ENCODE data around the gene SLCO3A1. TPM values are rescaled to one million over a fixed set of nuclear protein-coding genes. Genes with fewer than 3 reads are reported as not detected.

SLCO3A1 gene
- total RNA-seq, 1 experiment from 2014 or later, result under 0.01 TPM

GRCh38 chr15:91882858-91883586 is 29.5 kb downstream of the SLCO3A1 start:
- DNase-seq (ENCODE audit: low read depth), result no peak

GRCh38 chr15:91884606-91885005 is 31.1 kb downstream of the SLCO3A1 start:
- DNase-seq (ENCODE audit: low read depth), result no peak

- no peak for DNase-seq (ENCODE audit: low read depth)
Observed at GRCh38 chr15:91885054-91885453, 31.5 kb downstream of the SLCO3A1 start.

DNA sequence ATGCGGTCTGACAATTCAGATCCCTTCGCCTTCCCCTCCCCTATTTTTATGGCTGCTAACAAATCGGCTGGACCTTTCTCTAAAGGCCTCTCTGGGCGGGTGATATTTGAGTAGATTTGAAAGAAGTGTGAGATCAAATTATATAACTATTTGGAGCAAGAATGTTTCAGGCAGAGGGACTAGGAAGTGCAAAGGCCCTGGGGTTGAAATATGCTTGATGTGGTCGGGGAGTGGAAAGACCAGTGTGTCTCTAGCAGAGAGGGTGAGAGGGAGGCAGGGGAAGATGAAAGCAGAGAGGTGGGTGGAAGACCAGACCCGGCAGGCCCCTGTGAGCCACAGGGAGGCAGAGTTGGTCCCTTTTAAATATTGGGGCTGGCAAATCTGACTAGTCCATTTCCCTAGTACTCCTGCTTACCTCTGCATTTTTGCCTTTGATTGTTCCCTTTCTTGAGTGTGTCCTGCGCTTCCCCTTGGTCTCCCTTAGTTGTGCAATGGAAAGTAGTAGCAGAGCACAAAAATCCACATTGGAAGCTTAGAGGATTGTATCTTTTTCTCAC is 32.3 kb downstream of the SLCO3A1 start:
- DNase-seq (ENCODE audit: low read depth), result no peak

- DNase-seq (ENCODE audit: low read depth), result no peak
Observed at GRCh38 chr15:91886878-91887277, 33.4 kb downstream of the SLCO3A1 start.

DNA sequence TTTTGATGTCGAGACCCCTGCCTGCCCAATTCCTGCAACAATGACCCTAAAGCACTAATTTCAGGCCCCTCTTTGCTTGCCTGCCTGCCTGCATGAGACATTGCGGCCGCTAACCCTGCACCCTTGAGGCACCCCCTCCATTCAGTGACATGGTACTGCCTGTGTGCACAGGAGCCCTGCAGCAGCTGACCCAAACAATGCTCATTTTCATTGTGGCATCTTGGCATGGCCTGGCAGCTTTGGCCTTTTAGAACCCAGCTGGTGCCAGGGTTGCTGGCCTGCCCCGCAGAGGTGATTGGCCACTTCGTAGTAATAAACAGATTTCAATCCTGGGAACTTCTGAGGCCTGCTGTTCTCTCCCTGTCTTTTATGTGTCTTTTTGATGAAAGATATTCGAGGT is 33.8 kb downstream of the SLCO3A1 start:
- no peak for DNase-seq (ENCODE audit: low read depth)

- no peak for DNase-seq (ENCODE audit: low read depth)
Observed at GRCh38 chr15:91887921-91888373, 34.4 kb downstream of the SLCO3A1 start.

GRCh38 chr15:91889111-91889815 is 35.8 kb downstream of the SLCO3A1 start:
- DNase-seq (ENCODE audit: low read depth), result no peak

DNA sequence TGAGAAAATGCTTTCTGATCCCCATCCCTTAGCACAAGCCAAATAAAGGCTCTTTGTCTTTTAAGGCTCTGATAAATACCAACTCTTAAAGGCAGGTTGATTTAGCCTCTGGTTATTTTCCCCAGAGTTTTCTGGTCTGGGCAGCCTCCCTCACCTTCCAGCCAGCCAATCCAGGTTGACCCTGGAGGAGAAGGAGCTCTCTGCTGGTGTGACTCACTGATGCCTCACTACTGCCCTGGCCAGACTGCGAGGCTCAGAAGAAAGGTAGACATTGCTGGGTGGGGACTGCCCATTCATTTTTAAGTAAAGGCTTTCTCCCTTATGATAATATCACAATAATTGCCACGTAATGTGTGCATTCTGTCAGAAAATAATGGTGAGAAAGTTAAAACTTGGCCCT is 37.1 kb downstream of the SLCO3A1 start:
- DNase-seq (ENCODE audit: low read depth), result no peak

GRCh38 chr15:91891101-91891500 is 37.6 kb downstream of the SLCO3A1 start:
- DNase-seq (ENCODE audit: low read depth), result no peak

DNA sequence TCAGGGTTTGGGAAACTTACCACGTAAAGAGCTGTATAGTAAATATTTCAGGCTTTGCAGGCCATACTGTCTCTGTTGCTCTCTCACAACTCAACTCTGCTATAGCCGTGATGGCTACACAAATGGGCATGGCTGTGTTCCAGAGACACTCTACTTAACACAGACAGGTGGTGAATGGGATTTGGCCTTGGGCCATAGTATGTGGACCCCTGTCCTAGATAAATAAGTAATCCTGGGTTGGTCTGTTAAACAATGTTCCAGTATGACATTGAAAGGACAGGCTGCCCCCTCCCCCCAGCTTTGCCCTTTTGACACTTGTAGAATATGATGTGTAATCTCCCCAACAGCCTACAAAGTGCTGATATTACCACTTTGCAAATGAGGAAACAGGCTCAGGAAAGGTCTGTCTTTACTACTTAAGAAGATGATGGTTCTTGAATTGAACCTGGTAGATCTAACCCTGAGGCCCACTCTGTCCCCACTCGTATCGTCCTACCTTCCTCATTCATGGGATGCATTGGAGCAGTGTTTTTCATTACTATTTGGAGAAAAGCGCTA is 38.4 kb downstream of the SLCO3A1 start:
- no peak for DNase-seq (ENCODE audit: low read depth)

DNA sequence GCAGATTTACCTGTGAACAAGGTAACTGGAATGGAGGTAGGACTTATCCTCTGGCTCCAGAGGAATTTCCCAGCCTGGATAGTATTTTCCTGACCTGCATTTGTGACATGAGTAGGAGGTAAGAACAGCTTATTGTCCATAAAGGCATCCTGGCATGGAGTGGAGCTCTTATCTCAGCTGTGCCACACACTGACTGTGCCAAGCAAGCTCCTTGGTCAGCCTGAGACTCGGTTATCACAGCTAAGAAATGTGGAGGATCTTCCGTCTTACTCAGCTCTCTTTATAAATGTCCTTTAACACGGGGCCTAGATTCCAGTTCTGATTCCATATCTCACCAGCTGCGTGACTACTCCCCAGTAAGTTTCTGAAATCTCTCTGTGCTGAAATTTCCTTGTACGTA is 38.9 kb downstream of the SLCO3A1 start:
- DNase-seq (ENCODE audit: low read depth), result no peak

DNA sequence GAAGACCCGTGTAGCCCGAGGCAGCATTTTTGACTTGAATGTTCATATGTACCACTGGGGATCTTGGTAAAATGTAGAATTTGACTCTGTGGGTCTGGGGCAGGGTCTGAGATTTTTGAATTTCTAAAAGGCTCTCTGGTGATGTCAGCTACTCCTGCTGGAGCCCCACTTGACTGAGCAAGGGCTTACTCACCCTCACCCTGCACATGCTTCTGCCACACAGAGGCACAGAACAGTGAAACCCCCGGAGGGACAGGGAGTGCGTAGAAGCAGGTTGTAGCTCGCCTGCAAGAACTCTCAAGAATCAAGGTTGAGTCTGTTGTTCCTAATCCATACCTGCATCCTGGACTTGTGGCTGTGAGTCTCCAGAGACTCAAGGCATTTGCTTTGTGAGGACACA is 41.1 kb downstream of the SLCO3A1 start:
- no peak for DNase-seq (ENCODE audit: low read depth)

DNA sequence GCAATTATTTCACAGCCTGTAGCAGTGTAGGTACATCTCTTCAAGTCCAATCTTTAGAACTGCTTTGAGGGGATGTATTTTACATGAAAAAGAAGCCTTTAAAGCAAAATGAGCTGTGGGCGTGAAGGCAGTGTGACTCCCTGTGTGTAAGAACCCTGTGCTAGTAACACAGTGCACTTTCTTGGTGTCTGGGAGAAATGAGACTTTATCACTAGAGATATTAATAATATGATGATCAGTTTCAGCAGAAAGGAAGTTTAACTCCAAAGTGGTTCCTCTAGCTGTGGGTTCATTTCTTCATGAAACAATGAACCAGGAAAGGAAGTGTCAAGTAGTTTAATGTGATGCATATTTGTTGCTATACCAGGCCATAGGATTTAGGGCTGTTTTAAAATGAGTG is 41.5 kb downstream of the SLCO3A1 start:
- DNase-seq (ENCODE audit: low read depth), result no peak

- DNase-seq (ENCODE audit: low read depth), result no peak
Observed at GRCh38 chr15:91896341-91897055, 43.0 kb downstream of the SLCO3A1 start.

DNA sequence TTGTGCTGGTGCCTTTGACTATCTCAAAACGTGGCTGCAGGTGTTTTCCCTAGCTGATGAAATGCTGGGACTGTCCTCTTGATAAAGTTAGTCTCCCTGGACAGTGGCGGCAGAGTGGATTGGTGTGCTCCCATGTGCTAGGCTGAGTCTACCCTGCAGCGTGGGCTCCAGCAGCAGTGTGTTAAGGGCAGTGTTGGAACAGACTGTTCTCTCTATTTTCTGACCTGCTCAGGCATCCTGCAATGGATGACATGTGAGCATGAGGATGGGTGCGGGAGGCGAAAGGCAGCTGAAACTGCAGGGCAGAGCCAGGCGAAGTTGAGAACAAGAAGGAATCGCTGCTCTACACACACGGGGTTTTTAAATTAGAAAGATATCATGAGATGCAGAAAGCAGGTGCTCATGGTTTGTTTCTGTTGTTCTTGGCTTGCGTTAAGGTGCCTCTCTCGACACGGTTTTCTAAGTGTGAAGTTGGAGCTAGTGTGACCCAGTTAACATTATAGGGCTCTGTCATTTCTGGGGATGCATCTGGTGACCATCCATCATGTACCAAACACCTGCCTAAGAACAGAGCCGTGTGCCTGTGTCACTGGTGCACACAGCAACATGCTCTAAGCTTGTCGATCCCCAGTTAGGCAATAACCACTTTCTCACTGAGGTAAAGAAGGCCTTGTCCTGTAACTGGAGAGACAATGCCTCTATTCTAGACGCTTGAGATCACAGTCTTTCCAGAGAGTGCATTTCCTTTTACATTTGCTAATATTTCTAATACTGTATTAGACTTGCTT is 44.3 kb downstream of the SLCO3A1 start:
- DNase-seq (ENCODE audit: low read depth), result no peak

- no peak for DNase-seq (ENCODE audit: low read depth)
Observed at GRCh38 chr15:91898843-91899242, 45.3 kb downstream of the SLCO3A1 start.

GRCh38 chr15:91904942-91905341 is 51.4 kb downstream of the SLCO3A1 start:
- no peak for DNase-seq (ENCODE audit: low read depth)

GRCh38 chr15:91908391-91908790 is 54.9 kb downstream of the SLCO3A1 start:
- DNase-seq (ENCODE audit: low read depth), result no peak

DNA sequence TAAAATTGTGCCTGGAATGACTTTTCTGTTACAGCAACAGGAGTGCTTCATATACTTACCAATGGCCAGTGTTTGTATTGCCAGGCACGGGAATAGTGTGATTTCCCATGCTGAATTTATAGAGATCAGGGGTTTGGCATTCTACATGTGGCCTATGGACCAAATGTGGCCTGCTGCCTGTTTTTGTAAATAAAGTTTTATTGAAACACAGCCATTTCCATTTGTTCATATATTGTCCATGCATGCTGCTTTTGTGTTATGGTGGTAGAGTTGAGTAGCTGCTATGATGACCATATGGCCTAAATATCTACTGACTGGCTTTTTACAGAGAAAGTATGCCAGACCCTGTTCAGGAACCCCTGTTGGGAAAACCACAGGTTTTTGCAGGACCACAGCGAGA is 55.6 kb downstream of the SLCO3A1 start:
- no peak for DNase-seq (ENCODE audit: low read depth)

- DNase-seq (ENCODE audit: low read depth), result no peak
Observed at GRCh38 chr15:91909574-91909973, 56.1 kb downstream of the SLCO3A1 start.
